ENCODE data around the gene SCGB1D4. TPM values are rescaled to one million over a fixed set of nuclear protein-coding genes. Genes with fewer than 3 reads are reported as not detected.

The SCGB1D4 gene
- total RNA-seq, 2 donors from 2014 or later, result not detected

- Mint-ChIP-seq H3K27me3 (ENCODE audit: insufficient read depth) (peaks cover 5% of the 10 kb centered on the region), H3K36me3 (ENCODE audit: low read depth) (no peaks in the 10 kb centered on the region), H3K9me3 (no peaks in the 10 kb centered on the region), H3K4me1 (no peaks in the 10 kb centered on the region), H3K27ac (no peak overlapping the region), H3K4me3 (no peak overlapping the region)
- no peak for DNase-seq
- Histone ChIP-seq H3K4me1 (ENCODE audit: control insufficient read depth, insufficient read depth, low read length) (no peaks in the 10 kb centered on the region), H3K27me3 (ENCODE audit: control insufficient read depth, insufficient read depth, low read length, poor library complexity, severe bottlenecking) (no peaks in the 10 kb centered on the region), H3K9ac (ENCODE audit: extremely low read depth, low read length, poor library complexity, severe bottlenecking) (no peak overlapping the region), H3K36me3 (ENCODE audit: control insufficient read depth, insufficient read depth, low read length) (no peaks in the 10 kb centered on the region), H3K27ac (ENCODE audit: low read depth, low read length) (no peak overlapping the region), H3K4me3 (ENCODE audit: low read length) (no peak overlapping the region), H3K9me3 (ENCODE audit: control insufficient read depth, low read length) (no peaks in the 10 kb centered on the region)
- no peak for TF ChIP-seq CTCF (conservative IDR thresholded peaks at IDR 0.05)
- WGBS, 2 experiments (ENCODE audit: insufficient coverage in 1 of 2, insufficient read length in 1 of 2), result 87 to 100% methylated on average over 3 of the region's 3 CpGs
Observed at GRCh38 chr11:62267576-62267975, 31.3 kb downstream of the SCGB1D4 start.

GRCh38 chr11:62267050-62267449 is 31.8 kb downstream of the SCGB1D4 start:
- no peak for DNase-seq
- H3K27me3 Mint-ChIP-seq (ENCODE audit: insufficient read depth), result peaks cover 5% of the 10 kb centered on the region
- no peaks in the 10 kb centered on the region for H3K36me3 Mint-ChIP-seq (ENCODE audit: low read depth)

GRCh38 chr11:62266558-62266957 is 32.3 kb downstream of the SCGB1D4 start:
- no peak overlapping the region for H3K4me3 Mint-ChIP-seq
- H3K4me1 Mint-ChIP-seq, result no peaks in the 10 kb centered on the region
- no peaks in the 10 kb centered on the region for H3K4me1 ChIP-seq (ENCODE audit: control insufficient read depth, insufficient read depth, low read length)
- H3K36me3 ChIP-seq (ENCODE audit: control insufficient read depth, insufficient read depth, low read length), result no peaks in the 10 kb centered on the region
- H3K9me3 Mint-ChIP-seq, result no peaks in the 10 kb centered on the region
- H3K4me3 ChIP-seq (ENCODE audit: low read length), result no peak overlapping the region
- no peaks in the 10 kb centered on the region for H3K27me3 ChIP-seq (ENCODE audit: control insufficient read depth, insufficient read depth, low read length, poor library complexity, severe bottlenecking)
- no peak for DNase-seq
- no peaks in the 10 kb centered on the region for H3K36me3 Mint-ChIP-seq (ENCODE audit: low read depth)
- 83 to 86% methylated on average over 4 of the region's 4 CpGs for WGBS, 2 experiments (ENCODE audit: insufficient coverage in 1 of 2, insufficient read length in 1 of 2)
- H3K9ac ChIP-seq (ENCODE audit: extremely low read depth, low read length, poor library complexity, severe bottlenecking), result no peak overlapping the region
- H3K27me3 Mint-ChIP-seq (ENCODE audit: insufficient read depth), result peaks cover 5% of the 10 kb centered on the region
- no peak overlapping the region for H3K27ac Mint-ChIP-seq
- H3K9me3 ChIP-seq (ENCODE audit: control insufficient read depth, low read length), result no peaks in the 10 kb centered on the region
- no peak overlapping the region for H3K27ac ChIP-seq (ENCODE audit: low read depth, low read length)
- TF ChIP-seq CTCF (conservative IDR thresholded peaks at IDR 0.05), result no peak

More at GRCh38 chr11:62267050-62267449, 31.8 kb downstream of the SCGB1D4 start:
- Mint-ChIP-seq H3K27ac (no peak overlapping the region), H3K4me3 (no peak overlapping the region), H3K9me3 (no peaks in the 10 kb centered on the region), H3K4me1 (no peaks in the 10 kb centered on the region)
- H3K9me3 ChIP-seq (ENCODE audit: control insufficient read depth, low read length), result no peaks in the 10 kb centered on the region
- no peak overlapping the region for H3K4me3 ChIP-seq (ENCODE audit: low read length)
- no peaks in the 10 kb centered on the region for H3K36me3 ChIP-seq (ENCODE audit: control insufficient read depth, insufficient read depth, low read length)
- no peak overlapping the region for H3K27ac ChIP-seq (ENCODE audit: low read depth, low read length)
- 94% methylated on average over 1 of the region's 1 CpG; no CpG with 5 or more reads in 1 of the 2 experiments for WGBS, 2 experiments (ENCODE audit: insufficient coverage in 1 of 2, insufficient read length in 1 of 2)
- H3K4me1 ChIP-seq (ENCODE audit: control insufficient read depth, insufficient read depth, low read length), result no peaks in the 10 kb centered on the region
- H3K27me3 ChIP-seq (ENCODE audit: control insufficient read depth, insufficient read depth, low read length, poor library complexity, severe bottlenecking), result no peaks in the 10 kb centered on the region
- no peak overlapping the region for H3K9ac ChIP-seq (ENCODE audit: extremely low read depth, low read length, poor library complexity, severe bottlenecking)
- no peak for TF ChIP-seq CTCF (conservative IDR thresholded peaks at IDR 0.05)

Data from endodermal cell (in vitro differentiated cells).